HepG2 (cell line): ENCODE measurements around the gene APEX1. TPM values are rescaled to one million over a fixed set of nuclear protein-coding genes. Genes with fewer than 3 reads are reported as not detected.
A peak's percentile ranks its signal among the peaks of the same experiment; 100 is the strongest.

Source experiments
- BORCS8-MEF2B ChIP-seq: sonication (generic); formaldehyde crosslinking; IDR thresholded peaks from 2 replicates; pipeline ENCODE4 v1.8.0; 2022; ENCODE audit warnings: mild to moderate bottlenecking, missing genetic modification reagents
- FOXK1 ChIP-seq: sonication (generic); formaldehyde crosslinking; IDR thresholded peaks from 2 replicates; pipeline ENCODE4 v1.4.0; 2020; ENCODE audit warnings: low read depth, missing genetic modification reagents, borderline replicate concordance
- FOXO4 ChIP-seq: sonication (generic); formaldehyde crosslinking; conservative IDR thresholded peaks from 2 replicates; pipeline ENCODE4 v1.8.1; 2023; ENCODE audit warnings: missing genetic modification reagents
- FOXP4 ChIP-seq: sonication (generic); formaldehyde crosslinking; IDR thresholded peaks from 2 replicates; pipeline ENCODE4 v1.4.0; 2020; ENCODE audit warnings: missing genetic modification reagents
- IRF2 ChIP-seq: IDR thresholded peaks from 2 replicates; pipeline ENCODE4 v1.6.1; 2018; ENCODE audit warnings: missing genetic modification reagents, missing compliant biosample characterization
- MXD3 ChIP-seq: IDR thresholded peaks from 2 replicates; pipeline ENCODE4 v1.6.1; 2016; ENCODE audit warnings: mild to moderate bottlenecking, missing biosample characterization, missing genetic modification reagents
- NFIB ChIP-seq: sonication (generic); formaldehyde crosslinking; IDR thresholded peaks from 2 replicates; pipeline ENCODE4 v1.9.0; 2021; ENCODE audit warnings: missing genetic modification reagents, mild to moderate bottlenecking, borderline replicate concordance
- POGZ ChIP-seq: sonication (generic); formaldehyde crosslinking; IDR thresholded peaks from 2 replicates; pipeline ENCODE4 v1.4.0; 2020; ENCODE audit warnings: mild to moderate bottlenecking, missing genetic modification reagents
- RXRB ChIP-seq: IDR thresholded peaks from 2 replicates; pipeline ENCODE4 v1.6.1; 2016; ENCODE audit warnings: borderline replicate concordance, missing genetic modification reagents, missing compliant biosample characterization
- SOX6 ChIP-seq, 2 experiments: fragments of 450-650 bp in 1 of 2; sonication (generic) in 1 of 2; formaldehyde crosslinking in 1 of 2; IDR thresholded peaks; 2 replicates each; pipeline versions ENCODE4 v1.4.0 to v1.6.1; 2017 to 2020; ENCODE audit warnings: antibody characterized with exemption in 1 of 2, mild to moderate bottlenecking in 1 of 2, missing genetic modification reagents in 1 of 2
- TFAP4 ChIP-seq: sonication (generic); IDR thresholded peaks from 2 replicates; pipeline ENCODE4 v1.6.1; 2016; ENCODE audit warnings: low read depth, borderline replicate concordance
- ZFY ChIP-seq: sonication (generic); formaldehyde crosslinking; IDR thresholded peaks from 2 replicates; pipeline ENCODE4 v1.4.0; 2020; ENCODE audit warnings: missing genetic modification reagents
- ZMYM2 ChIP-seq: sonication (generic); formaldehyde crosslinking; IDR thresholded peaks from 2 replicates; pipeline ENCODE4 v1.8.0; 2022; ENCODE audit warnings: mild to moderate bottlenecking, missing genetic modification reagents
- ZNF121 ChIP-seq: sonication (generic); formaldehyde crosslinking; IDR thresholded peaks from 2 replicates; pipeline ENCODE4 v1.5.0; 2020; ENCODE audit warnings: mild to moderate bottlenecking, missing genetic modification reagents
- ZNF160 ChIP-seq: sonication (generic); formaldehyde crosslinking; IDR thresholded peaks from 2 replicates; pipeline ENCODE4 v1.8.0; 2022; ENCODE audit warnings: mild to moderate bottlenecking, inconsistent platforms, missing genetic modification reagents
- ZNF292 ChIP-seq: sonication (generic); formaldehyde crosslinking; IDR thresholded peaks from 2 replicates; pipeline ENCODE4 v1.8.1; 2022; ENCODE audit warnings: mild to moderate bottlenecking, low read depth, missing genetic modification reagents, borderline replicate concordance
- ZNF607 ChIP-seq: sonication (generic); formaldehyde crosslinking; IDR thresholded peaks from 2 replicates; pipeline ENCODE4 v1.5.1; 2020; ENCODE audit warnings: missing genetic modification reagents, mild to moderate bottlenecking, borderline replicate concordance
- ZNF609 ChIP-seq: sonication (generic); formaldehyde crosslinking; IDR thresholded peaks from 2 replicates; pipeline ENCODE4 v1.4.0; 2020; ENCODE audit warnings: mild to moderate bottlenecking, missing genetic modification reagents, borderline replicate concordance
- polyA plus RNA-seq, 8 experiments: library from polyadenylated mRNA; depleted of rRNA in 3 of 8; stranded (reverse) in 7 of 8; unstranded in 1 of 8; fragments of >200 nt; fragmentation: Illumina TruSeq in 4 of 8; extraction: Trizol in 4 of 8; gene quantifications; 2 replicates each; pipeline versions ENCODE4 v1.2.1 to v1.2.3, GENCODE V29; 2011 to 2016; ENCODE audit warnings: low read depth in 4 of 8, missing spikeins in 1 of 8, mixed read lengths in 1 of 8; ENCODE audit not compliant: insufficient read depth in 1 of 8
- total RNA-seq, 5 experiments: library from RNA; depleted of rRNA; stranded (reverse); fragments of >200 nt; fragmentation: Illumina TruSeq; extraction: Trizol; gene quantifications; 2 replicates each; pipeline ENCODE4 v1.2.3, GENCODE V29; 2016; ENCODE audit warnings: low read depth in 1 of 5

The APEX1 gene
- total and polyA plus RNA-seq, 2 of the 13 experiments (the other 11 are each of a cell fraction or from before 2014, with no cell fraction given), result 171 to 405 TPM

- TF ChIP-seq ZNF609 (peak; percentile 61; the same call in 1 of the 2 replicates), SOX6 (IDR thresholded peaks at IDR 0.05) (no peak), SOX6 (CRISPR knock-in tag; IDR thresholded peaks at IDR 0.05) (peak; percentile 69), FOXK1 (CRISPR knock-in tag) (no peak), ZNF121 (CRISPR knock-in tag) (no peak), IRF2 (CRISPR knock-in tag) (0 out of 2 replicates have a peak, but pooled peaks have one; percentile 41), ZNF292 (CRISPR knock-in tag) (peak; percentile 92), ZMYM2 (no peak), RXRB (CRISPR knock-in tag) (peak; percentile 35; the same call in 1 of the 2 replicates), POGZ (CRISPR knock-in tag) (0 out of 2 replicates have a peak, but pooled peaks have one; percentile 19), TFAP4 (0 out of 2 replicates have a peak, but pooled peaks have one; percentile 33), ZNF607 (peak; percentile 58; the same call in 1 of the 2 replicates), MXD3 (CRISPR knock-in tag) (no peak), ZFY (CRISPR knock-in tag) (peak; percentile 62; the same call in 1 of the 2 replicates), FOXO4 (CRISPR knock-in tag) (0 out of 2 replicates have a peak, but pooled peaks have one; percentile 39), FOXP4 (CRISPR knock-in tag) (peak; percentile 35; the same call in 1 of the 2 replicates), NFIB (CRISPR knock-in tag) (0 out of 2 replicates have a peak, but pooled peaks have one; percentile 79), ZNF160 (CRISPR knock-in tag) (peak; percentile 70; the same call in 1 of the 2 replicates), BORCS8-MEF2B (peak; percentile 71)
Observed at GRCh38 chr14:20429801-20430669, 25.0 kb upstream of the APEX1 start (continued).
